HCT116 (cell line): ENCODE data around the gene CIBAR2. TPM values are rescaled to one million over a fixed set of nuclear protein-coding genes. Genes with fewer than 3 reads are reported as not detected.

Experiments used
- ATAC-seq: fragments of 200-7000 bp; cut with Tn5 transposase; 2 replicates; pipeline ENCODE4 v1.9.1; 2020; ENCODE audit warnings: mild to moderate bottlenecking, moderate library complexity
- BruUV-seq: library from RNA; stranded (reverse); fragments of 400-500 nt; replicated peaks from 2 replicates; lab custom pipeline; 2021; lab: Mats Ljungman, UMichigan
- CTCF ChIA-PET: fragments of 300-600 bp; sonication (Branson Sonifier 250); formaldehyde crosslinking; loops from one replicate; lab custom pipeline; 2021; ENCODE audit warnings: antibody characterized with exemption; lab: Charles Lee
- POLR2A ChIA-PET: fragments of 300-600, 350-600 bp; sonication (Branson Sonifier 250); formaldehyde crosslinking; loops from one replicate; lab custom pipeline; 2021; ENCODE audit warnings: antibody characterized with exemption; lab: Charles Lee
- RAD21 ChIA-PET, 2 experiments: fragments of 300-600 bp; sonication (Branson Sonifier 250); formaldehyde crosslinking; loops; one replicate each; lab custom pipeline; 2023; ENCODE audit warnings: low total read pairs in 2 of 2; ENCODE audit not compliant: uncharacterized antibody in 2 of 2, unreplicated experiment in 2 of 2, low non-redundant PET in 1 of 2; lab: Charles Lee
- DNase-seq: peaks from one replicate; pipeline ENCODE4 v3.0.0-alpha.2; 2010; ENCODE audit warnings: low read depth, low spot score
- H2AFZ ChIP-seq: fragments of 200-600 bp; shearing (Covaris generic), sonication (generic); 2 replicates; pipeline ENCODE4 v1.6.1; 2017; ENCODE audit warnings: low read depth, mixed run types, mixed read lengths, antibody characterized with exemption, low read length; ENCODE audit not compliant: poor library complexity, severe bottlenecking
- H3K27ac ChIP-seq: 2 replicates; pipeline ENCODE4 v1.5.1; 2012; ENCODE audit warnings: low read depth, low read length
- H3K27me3 ChIP-seq: fragments of 200-600 bp; sonication (generic); 2 replicates; pipeline ENCODE4 v1.6.1; 2016; ENCODE audit warnings: mixed run types, low read length, mixed read lengths; ENCODE audit not compliant: insufficient read depth
- H3K36me3 ChIP-seq, 2 experiments: fragments of 200-500 bp in 1 of 2; fragments of 200-600 bp in 1 of 2; sonication (Bioruptor generic) in 1 of 2; sonication (generic) in 1 of 2; 2 replicates each; pipeline versions ENCODE4 v1.5.1 to v1.6.1; 2014 to 2016; ENCODE audit warnings: low read length in 2 of 2, inconsistent platforms in 1 of 2, mixed read lengths in 1 of 2, mixed run types in 1 of 2; ENCODE audit not compliant: insufficient read depth in 2 of 2, control insufficient read depth in 1 of 2
- H3K4me1 ChIP-seq, 2 experiments: fragments of 200-600 bp in 1 of 2; sonication (generic) in 1 of 2; 2 replicates each; pipeline versions ENCODE4 v1.5.1 to v1.6.1; 2012 to 2017; ENCODE audit warnings: low read length in 2 of 2, inconsistent platforms in 1 of 2, mild to moderate bottlenecking in 1 of 2, mixed read lengths in 1 of 2, mixed run types in 1 of 2, moderate library complexity in 1 of 2; ENCODE audit not compliant: insufficient read depth in 2 of 2, control insufficient read depth in 1 of 2
- H3K4me2 ChIP-seq: fragments of 200-600 bp; sonication (generic); 2 replicates; pipeline ENCODE4 v1.6.1; 2017; ENCODE audit warnings: mixed run types, low read length, mixed read lengths
- H3K4me3 ChIP-seq, 2 experiments: fragments of 200-600 bp in 1 of 2; sonication (generic) in 1 of 2; replicated peaks in 1 of 2; 2 replicates each; pipeline ENCODE4 v1.5.1; 2011 to 2016; ENCODE audit warnings: low read length in 2 of 2, control low read depth in 1 of 2, low read depth in 1 of 2, mild to moderate bottlenecking in 1 of 2, mixed read lengths in 1 of 2, mixed run types in 1 of 2
- H3K79me2 ChIP-seq: fragments of 200-600 bp; sonication (generic); 2 replicates; pipeline ENCODE4 v1.6.1; 2017; ENCODE audit warnings: mild to moderate bottlenecking, mixed run types, low read length, moderate library complexity, mixed read lengths; ENCODE audit not compliant: insufficient read depth
- H3K9ac ChIP-seq: fragments of 200-600 bp; sonication (generic); 2 replicates; pipeline ENCODE4 v1.6.1; 2016; ENCODE audit warnings: low read length, mixed read lengths
- H3K9me2 ChIP-seq: fragments of 200-600 bp; sonication (generic), shearing (Covaris generic); 2 replicates; pipeline ENCODE4 v1.6.1; 2017; ENCODE audit warnings: mixed run types, mild to moderate bottlenecking, moderate library complexity; ENCODE audit not compliant: insufficient read depth
- H3K9me3 ChIP-seq, 2 experiments: fragments of 200-500 bp in 1 of 2; fragments of 200-600 bp in 1 of 2; sonication (Bioruptor generic) in 1 of 2; sonication (generic) in 1 of 2; 2 replicates each; pipeline ENCODE4 v1.6.1; 2014 to 2017; ENCODE audit warnings: low read length in 2 of 2, mixed read lengths in 2 of 2, inconsistent platforms in 1 of 2, low read depth in 1 of 2, mild to moderate bottlenecking in 1 of 2, mixed run types in 1 of 2, moderate library complexity in 1 of 2; ENCODE audit not compliant: control insufficient read depth in 1 of 2, insufficient read depth in 1 of 2
- H4K20me1 ChIP-seq: fragments of 200-600 bp; sonication (generic), shearing (Covaris generic); 2 replicates; pipeline ENCODE4 v1.6.1; 2017; ENCODE audit warnings: mixed run types, mild to moderate bottlenecking, moderate library complexity; ENCODE audit not compliant: insufficient read depth
- CEBPB ChIP-seq: IDR thresholded peaks from 2 replicates; pipeline ENCODE4 v1.6.1; 2012; ENCODE audit warnings: low read depth
- EGR1 ChIP-seq: IDR thresholded peaks from 2 replicates; pipeline ENCODE4 v1.6.1; 2012; ENCODE audit warnings: low read depth
- ELF1 ChIP-seq: IDR thresholded peaks from 2 replicates; pipeline ENCODE4 v1.6.1; 2012; ENCODE audit warnings: low read depth, borderline replicate concordance
- FOSL1 ChIP-seq: IDR thresholded peaks from 2 replicates; pipeline ENCODE4 v1.6.1; 2012; ENCODE audit warnings: low read depth
- JUND ChIP-seq: IDR thresholded peaks from 2 replicates; pipeline ENCODE4 v1.6.1; 2012
- MAX ChIP-seq: IDR thresholded peaks from 2 replicates; pipeline ENCODE4 v1.6.1; 2012
- POLR2A ChIP-seq: IDR thresholded peaks from 2 replicates; pipeline ENCODE4 v1.7.0; 2011; ENCODE audit warnings: borderline replicate concordance; ENCODE audit not compliant: insufficient read depth, insufficient read length; ENCODE audit errors: extremely low read depth
- POLR2AphosphoS5 ChIP-seq: IDR thresholded peaks from 2 replicates; pipeline ENCODE4 v1.6.1; 2011; ENCODE audit warnings: mild to moderate bottlenecking, low read depth, low read length, moderate library complexity
- RAD21 ChIP-seq: IDR thresholded peaks from 2 replicates; pipeline ENCODE4 v1.6.1; 2012; ENCODE audit warnings: low read depth, mild to moderate bottlenecking
- REST ChIP-seq: IDR thresholded peaks from 2 replicates; pipeline ENCODE4 v1.6.1; 2012; ENCODE audit warnings: low read depth
- SP1 ChIP-seq: IDR thresholded peaks from 2 replicates; pipeline ENCODE4 v1.6.1; 2012; ENCODE audit warnings: low read depth
- SRF ChIP-seq: IDR thresholded peaks from 2 replicates; pipeline ENCODE4 v1.6.1; 2012; ENCODE audit warnings: low read depth
- TCF7L2 ChIP-seq: IDR thresholded peaks from 2 replicates; pipeline ENCODE4 v1.7.0; 2011; ENCODE audit warnings: borderline replicate concordance, inconsistent platforms; ENCODE audit not compliant: insufficient read depth, insufficient read length; ENCODE audit errors: extremely low read depth
- YY1 ChIP-seq: IDR thresholded peaks from 2 replicates; pipeline ENCODE4 v1.6.1; 2011; ENCODE audit warnings: low read length, low read depth, moderate library complexity, mild to moderate bottlenecking; ENCODE audit not compliant: insufficient replicate concordance; ENCODE audit errors: extremely low read depth
- ZNF274 ChIP-seq: fragments of 200-500 bp; sonication (Bioruptor generic); IDR thresholded peaks from 2 replicates; pipeline ENCODE4 v1.6.1; 2014; ENCODE audit warnings: mild to moderate bottlenecking, low read depth, low read length, inconsistent platforms
- intact Hi-C: fragments of 100-400 bp; cut with micrococcal nuclease; formaldehyde crosslinking; loops from 2 replicates; pipeline ENCODE4 v1.10.0; 2022
- total RNA-seq: library from RNA; stranded (reverse); gene quantifications from one replicate; pipeline ENCODE4 v1.2.1, GENCODE V29; 2021; ENCODE audit not compliant: unreplicated experiment
- TF ChIP-seq, protein P1 (sequence below), 3 experiments: fragments of 200-600 bp in 1 of 3; sonication (generic) in 1 of 3; IDR thresholded peaks in 2 of 3; conservative IDR thresholded peaks in 1 of 3; 2 replicates each; pipeline ENCODE4 v1.5.1; 2012 to 2017; ENCODE audit warnings: low read depth in 2 of 3, low read length in 2 of 3, antibody characterized with exemption in 1 of 3, borderline replicate concordance in 1 of 3, control low read depth in 1 of 3, mild to moderate bottlenecking in 1 of 3, mixed read lengths in 1 of 3, mixed run types in 1 of 3, moderate library complexity in 1 of 3; ENCODE audit not compliant: insufficient read depth in 1 of 3
- TF ChIP-seq, protein P2 (sequence below): IDR thresholded peaks from 2 replicates; pipeline ENCODE4 v1.6.1; 2011; ENCODE audit warnings: mild to moderate bottlenecking, low read length, moderate library complexity; ENCODE audit not compliant: insufficient replicate concordance; ENCODE audit errors: extremely low read depth
- TF ChIP-seq, protein P3 (sequence below): IDR thresholded peaks from 2 replicates; pipeline ENCODE4 v1.6.1; 2012

The CIBAR2 gene
- total RNA-seq, 1 experiment from 2014 or later, result 0.27 TPM

DNA sequence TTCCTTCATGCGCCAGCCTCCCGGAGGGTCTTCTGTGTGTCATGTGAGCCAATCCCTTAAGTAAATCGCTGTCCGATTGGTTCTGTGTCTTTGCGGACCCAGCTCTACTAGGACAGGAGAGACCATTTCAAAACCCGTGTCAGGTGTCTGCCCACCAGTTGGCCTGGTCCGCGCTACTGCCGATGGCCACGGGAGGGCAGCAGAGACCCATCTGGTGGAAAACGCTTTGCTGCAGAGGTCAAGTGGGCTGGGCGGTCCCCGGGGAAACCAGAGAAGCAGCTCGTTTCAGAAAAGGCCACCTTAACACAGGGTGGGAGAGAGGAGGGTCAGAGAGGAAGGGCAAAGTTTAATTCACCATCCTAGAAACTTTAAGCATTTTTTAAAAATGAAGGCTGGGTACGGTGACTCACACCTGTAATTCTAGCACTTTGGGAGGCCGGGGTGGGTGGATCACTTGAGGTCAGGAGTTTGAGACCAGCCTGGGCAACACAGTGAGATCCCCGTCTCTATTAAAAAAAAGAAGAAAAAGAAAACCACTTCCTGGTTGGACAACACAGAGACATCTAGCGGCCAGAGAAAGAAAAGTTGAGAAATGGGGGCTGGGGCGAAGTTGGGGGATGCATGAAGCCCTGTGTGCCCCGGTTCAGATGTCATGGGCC is 2.8 kb upstream of the CIBAR2 start:
- intact Hi-C loops, result loop anchor here (1.0 to 10.0 kb wide), 6 partner anchors 132 to 496 kb away; no protein-coding TSS in a partner anchor
- BruUV-seq, result no TSS peak
- H3K9ac ChIP-seq, result peak overlapping the region; percentile 37; the same call in 1 of the 2 replicates
- ChIA-PET CTCF (interaction anchor here (0.6 to 2.1 kb wide), 55 partner anchors 10 to 1097 kb away, joined by 3 to 33 read pairs (median 4); partner anchors contain the start of genes GSE1 and KIAA0513), POLR2A (interaction anchor here (0.6 to 1.0 kb wide), 2 partner anchors 91 to 130 kb away, joined by 3 read pairs; no protein-coding TSS in a partner anchor), RAD21 (interaction anchor here (0.6 to 1.3 kb wide), 8 partner anchors 10 to 704 kb away, joined by 3 to 6 read pairs (median 4); no protein-coding TSS in a partner anchor)
- H3K4me3 ChIP-seq, result peak overlapping the region; percentile 23 to 27
- ATAC-seq (peak; percentile 89), DNase-seq (peak; percentile 85)
- no peaks in the 10 kb centered on the region for H3K9me2 ChIP-seq
- peaks cover 11 to 24% of the 10 kb centered on the region in 2 experiments; a peak in 3 of 4 replicates for H3K4me1 ChIP-seq
- 0 out of 4 replicates have a peak, but pooled peaks cover 0 to 5% of the 10 kb centered on the region in 2 experiments for H3K9me3 ChIP-seq
- H3K27me3 ChIP-seq, result no peaks in the 10 kb centered on the region
- peak overlapping the region; percentile 48 for H3K27ac ChIP-seq
- H2AFZ ChIP-seq, result peak overlapping the region; percentile 79
- peak overlapping the region; percentile 54 for H3K4me2 ChIP-seq
- no peaks in the 10 kb centered on the region for H4K20me1 ChIP-seq
- no peaks in the 10 kb centered on the region for H3K36me3 ChIP-seq
- no peaks in the 10 kb centered on the region for H3K79me2 ChIP-seq
- TF ChIP-seq CEBPB (no peak), POLR2A (no peak), TCF7L2 (no peak), YY1 (peak; percentile 71), JUND (no peak), SRF (no peak), POLR2AphosphoS5 (0 out of 2 replicates have a peak, but pooled peaks have one; percentile 17), MAX (no peak), ELF1 (no peak; the same call in 1 of the 2 replicates), EGR1 (no peak), SP1 (no peak), REST (no peak), RAD21 (peak; percentile 100), FOSL1 (no peak), ZNF274 (no peak)
- TF ChIP-seq, protein P1, sequence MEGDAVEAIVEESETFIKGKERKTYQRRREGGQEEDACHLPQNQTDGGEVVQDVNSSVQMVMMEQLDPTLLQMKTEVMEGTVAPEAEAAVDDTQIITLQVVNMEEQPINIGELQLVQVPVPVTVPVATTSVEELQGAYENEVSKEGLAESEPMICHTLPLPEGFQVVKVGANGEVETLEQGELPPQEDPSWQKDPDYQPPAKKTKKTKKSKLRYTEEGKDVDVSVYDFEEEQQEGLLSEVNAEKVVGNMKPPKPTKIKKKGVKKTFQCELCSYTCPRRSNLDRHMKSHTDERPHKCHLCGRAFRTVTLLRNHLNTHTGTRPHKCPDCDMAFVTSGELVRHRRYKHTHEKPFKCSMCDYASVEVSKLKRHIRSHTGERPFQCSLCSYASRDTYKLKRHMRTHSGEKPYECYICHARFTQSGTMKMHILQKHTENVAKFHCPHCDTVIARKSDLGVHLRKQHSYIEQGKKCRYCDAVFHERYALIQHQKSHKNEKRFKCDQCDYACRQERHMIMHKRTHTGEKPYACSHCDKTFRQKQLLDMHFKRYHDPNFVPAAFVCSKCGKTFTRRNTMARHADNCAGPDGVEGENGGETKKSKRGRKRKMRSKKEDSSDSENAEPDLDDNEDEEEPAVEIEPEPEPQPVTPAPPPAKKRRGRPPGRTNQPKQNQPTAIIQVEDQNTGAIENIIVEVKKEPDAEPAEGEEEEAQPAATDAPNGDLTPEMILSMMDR (IDR thresholded peaks at IDR 0.05 in 2 of 3, conservative IDR thresholded peaks at IDR 0.05 in 1 of 3; ENCODE audit: borderline replicate concordance in 1 of 3, insufficient read depth in 1 of 3, low read depth in 2 of 3, low read length in 2 of 3), result peak; percentile 98 to 100 (median 100)
- TF ChIP-seq, protein P2, sequence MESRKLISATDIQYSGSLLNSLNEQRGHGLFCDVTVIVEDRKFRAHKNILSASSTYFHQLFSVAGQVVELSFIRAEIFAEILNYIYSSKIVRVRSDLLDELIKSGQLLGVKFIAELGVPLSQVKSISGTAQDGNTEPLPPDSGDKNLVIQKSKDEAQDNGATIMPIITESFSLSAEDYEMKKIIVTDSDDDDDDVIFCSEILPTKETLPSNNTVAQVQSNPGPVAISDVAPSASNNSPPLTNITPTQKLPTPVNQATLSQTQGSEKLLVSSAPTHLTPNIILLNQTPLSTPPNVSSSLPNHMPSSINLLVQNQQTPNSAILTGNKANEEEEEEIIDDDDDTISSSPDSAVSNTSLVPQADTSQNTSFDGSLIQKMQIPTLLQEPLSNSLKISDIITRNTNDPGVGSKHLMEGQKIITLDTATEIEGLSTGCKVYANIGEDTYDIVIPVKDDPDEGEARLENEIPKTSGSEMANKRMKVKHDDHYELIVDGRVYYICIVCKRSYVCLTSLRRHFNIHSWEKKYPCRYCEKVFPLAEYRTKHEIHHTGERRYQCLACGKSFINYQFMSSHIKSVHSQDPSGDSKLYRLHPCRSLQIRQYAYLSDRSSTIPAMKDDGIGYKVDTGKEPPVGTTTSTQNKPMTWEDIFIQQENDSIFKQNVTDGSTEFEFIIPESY, result no peak
- TF ChIP-seq, protein P3, sequence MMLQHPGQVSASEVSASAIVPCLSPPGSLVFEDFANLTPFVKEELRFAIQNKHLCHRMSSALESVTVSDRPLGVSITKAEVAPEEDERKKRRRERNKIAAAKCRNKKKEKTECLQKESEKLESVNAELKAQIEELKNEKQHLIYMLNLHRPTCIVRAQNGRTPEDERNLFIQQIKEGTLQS, result no peak
